MM.1S (cell line): Measurements from ENCODE around the gene SPAG17.

Experiments used
- DNase-seq: peaks from one replicate; pipeline ENCODE4 v3.0.0-alpha.2; 2015
- H2AFZ ChIP-seq: fragments of 300-600 bp; sonication (generic); 2 replicates; pipeline ENCODE4 v1.6.0; 2016; ENCODE audit warnings: antibody characterized with exemption, low read length
- H3F3A ChIP-seq: fragments of 300-600 bp; sonication (generic); 2 replicates; pipeline ENCODE4 v1.6.1; 2016; ENCODE audit warnings: mild to moderate bottlenecking, antibody characterized with exemption, low read length, moderate library complexity, mixed read lengths; ENCODE audit not compliant: insufficient read depth
- H3K27ac ChIP-seq: fragments of 300-600 bp; sonication (generic); 2 replicates; pipeline ENCODE4 v1.5.1; 2016; ENCODE audit warnings: mild to moderate bottlenecking, low read length
- H3K27me3 ChIP-seq: fragments of 300-600 bp; sonication (generic); replicated peaks from 2 replicates; pipeline ENCODE4 v1.6.0; 2016; ENCODE audit warnings: low read length; ENCODE audit not compliant: insufficient read depth
- H3K36me3 ChIP-seq: fragments of 300-600 bp; sonication (generic); replicated peaks from 2 replicates; pipeline ENCODE4 v1.6.1; 2016; ENCODE audit warnings: mild to moderate bottlenecking, low read length, mixed read lengths; ENCODE audit not compliant: insufficient read depth
- H3K4me1 ChIP-seq: fragments of 300-600 bp; sonication (generic); 2 replicates; pipeline ENCODE4 v1.6.1; 2016; ENCODE audit warnings: low read length, mixed read lengths
- H3K4me2 ChIP-seq: fragments of 300-600 bp; sonication (generic); 2 replicates; pipeline ENCODE4 v1.6.0; 2016; ENCODE audit warnings: low read depth, low read length
- H3K4me3 ChIP-seq: fragments of 300-600 bp; sonication (generic); 2 replicates; pipeline ENCODE4 v1.5.1; 2016; ENCODE audit warnings: low read length, mixed read lengths
- H3K79me2 ChIP-seq: fragments of 300-600 bp; sonication (generic); 2 replicates; pipeline ENCODE4 v1.6.1; 2016; ENCODE audit warnings: mixed run types, low read length, mixed read lengths
- H3K9ac ChIP-seq: fragments of 300-600 bp; sonication (generic); 2 replicates; pipeline ENCODE4 v1.6.1; 2016; ENCODE audit warnings: low read length, mixed read lengths
- H3K9me2 ChIP-seq: fragments of 300-600 bp; sonication (generic); replicated peaks from 2 replicates; pipeline ENCODE4 v1.6.1; 2016; ENCODE audit warnings: mild to moderate bottlenecking, low read length, mixed read lengths; ENCODE audit not compliant: insufficient read depth
- H3K9me3 ChIP-seq: fragments of 300-600 bp; sonication (generic); replicated peaks from 2 replicates; pipeline ENCODE4 v1.6.1; 2016; ENCODE audit warnings: mild to moderate bottlenecking, low read length, mixed read lengths; ENCODE audit not compliant: insufficient read depth
- H4K20me1 ChIP-seq: fragments of 300-600 bp; sonication (generic); 2 replicates; pipeline ENCODE4 v1.6.1; 2016; ENCODE audit warnings: mild to moderate bottlenecking, low read length, moderate library complexity, mixed read lengths; ENCODE audit not compliant: insufficient read depth
- EZH2 ChIP-seq: fragments of 300-600 bp; sonication (generic); optimal IDR thresholded peaks from 2 replicates; pipeline ENCODE3; 2017; ENCODE audit warnings: low read depth, mild to moderate bottlenecking, antibody characterized with exemption, low read length, mixed read lengths
- EZH2phosphoT487 ChIP-seq: fragments of 300-600 bp; sonication (generic); IDR thresholded peaks from 2 replicates; pipeline ENCODE4 v1.6.1; 2018; ENCODE audit warnings: antibody characterized with exemption, low read length
- TF ChIP-seq, protein P1 (sequence below): fragments of 300-600 bp; sonication (generic); IDR thresholded peaks from 2 replicates; pipeline ENCODE4 v1.5.1; 2016; ENCODE audit warnings: antibody characterized with exemption, low read length, mixed read lengths

Gene SPAG17

DNA sequence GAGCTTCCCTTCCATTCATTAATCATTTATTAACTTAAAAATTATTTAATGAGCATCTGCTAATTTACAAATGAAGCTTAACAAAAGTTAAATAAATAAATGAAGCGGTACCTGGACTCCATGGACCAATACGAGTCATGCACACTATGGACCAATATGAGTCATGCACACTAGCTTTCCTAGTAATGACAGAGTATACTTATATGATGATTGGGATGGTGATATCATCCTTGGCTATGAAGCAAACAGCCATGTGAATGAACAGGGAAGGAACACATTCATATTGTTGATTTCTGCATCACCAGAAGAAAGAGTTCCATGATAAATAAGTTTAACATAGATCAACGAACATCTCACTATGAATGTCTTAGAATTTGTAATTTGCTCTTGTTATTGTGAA, 109.9 kb downstream of the SPAG17 start:
- H3K9ac ChIP-seq: no peak overlapping the region
- H2AFZ ChIP-seq: no peak overlapping the region
- no peak overlapping the region for H3K4me2 ChIP-seq
- no peaks in the 10 kb centered on the region for H3K9me3 ChIP-seq
- no peaks in the 10 kb centered on the region for H3K4me1 ChIP-seq
- H3K9me2 ChIP-seq: no peaks in the 10 kb centered on the region
- no peak overlapping the region for H3K4me3 ChIP-seq
- no peaks in the 10 kb centered on the region for H3K79me2 ChIP-seq
- no peaks in the 10 kb centered on the region for H3F3A ChIP-seq
- no peak overlapping the region for H3K27ac ChIP-seq
- no peaks in the 10 kb centered on the region for H3K27me3 ChIP-seq
- H3K36me3 ChIP-seq: no peaks in the 10 kb centered on the region
- H4K20me1 ChIP-seq: no peaks in the 10 kb centered on the region
- TF ChIP-seq, protein P1, sequence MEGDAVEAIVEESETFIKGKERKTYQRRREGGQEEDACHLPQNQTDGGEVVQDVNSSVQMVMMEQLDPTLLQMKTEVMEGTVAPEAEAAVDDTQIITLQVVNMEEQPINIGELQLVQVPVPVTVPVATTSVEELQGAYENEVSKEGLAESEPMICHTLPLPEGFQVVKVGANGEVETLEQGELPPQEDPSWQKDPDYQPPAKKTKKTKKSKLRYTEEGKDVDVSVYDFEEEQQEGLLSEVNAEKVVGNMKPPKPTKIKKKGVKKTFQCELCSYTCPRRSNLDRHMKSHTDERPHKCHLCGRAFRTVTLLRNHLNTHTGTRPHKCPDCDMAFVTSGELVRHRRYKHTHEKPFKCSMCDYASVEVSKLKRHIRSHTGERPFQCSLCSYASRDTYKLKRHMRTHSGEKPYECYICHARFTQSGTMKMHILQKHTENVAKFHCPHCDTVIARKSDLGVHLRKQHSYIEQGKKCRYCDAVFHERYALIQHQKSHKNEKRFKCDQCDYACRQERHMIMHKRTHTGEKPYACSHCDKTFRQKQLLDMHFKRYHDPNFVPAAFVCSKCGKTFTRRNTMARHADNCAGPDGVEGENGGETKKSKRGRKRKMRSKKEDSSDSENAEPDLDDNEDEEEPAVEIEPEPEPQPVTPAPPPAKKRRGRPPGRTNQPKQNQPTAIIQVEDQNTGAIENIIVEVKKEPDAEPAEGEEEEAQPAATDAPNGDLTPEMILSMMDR: no peak
- TF ChIP-seq EZH2 (no peak), EZH2phosphoT487 (no peak)
- DNase-seq: no peak

DNA sequence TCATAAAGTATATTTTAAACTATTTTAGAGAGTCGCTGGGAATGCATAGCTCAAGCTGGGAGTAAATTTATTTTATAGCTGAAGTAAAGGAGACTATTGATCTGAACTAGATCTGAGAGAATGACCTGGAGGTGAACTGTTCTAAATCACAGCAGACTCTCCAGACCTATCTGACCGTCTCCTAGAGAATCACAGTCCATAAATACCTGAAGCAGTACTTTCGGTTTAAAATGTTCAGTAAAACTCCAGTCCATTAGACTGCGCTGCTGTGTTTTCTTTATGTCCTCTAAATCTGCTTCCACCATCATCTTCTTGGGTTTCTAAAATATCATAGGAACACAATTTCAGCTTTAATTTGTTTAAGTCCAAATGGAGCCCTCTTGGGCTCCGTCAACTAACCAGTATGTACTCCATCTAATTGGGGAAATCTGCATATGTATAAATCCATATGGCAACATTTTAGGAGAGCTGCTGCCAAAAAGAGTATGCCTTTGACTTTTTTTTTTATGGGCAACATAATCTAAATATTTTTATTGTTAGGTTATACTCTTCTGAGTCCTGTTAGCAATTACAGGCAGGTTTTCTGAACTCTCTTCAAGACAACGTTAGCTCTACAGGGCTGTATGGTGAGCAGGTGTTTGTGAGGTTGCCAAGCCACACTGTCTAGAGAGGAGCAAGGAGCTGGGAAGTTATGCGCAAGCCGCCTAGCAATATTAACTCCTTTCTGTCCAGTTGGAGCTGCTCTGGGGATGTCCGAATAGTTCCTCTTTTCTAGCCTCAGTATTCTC, 111.2 kb downstream of the SPAG17 start:
- DNase-seq: no peak
- H3K4me2 ChIP-seq: no peak overlapping the region
- no peaks in the 10 kb centered on the region for H3K9me2 ChIP-seq
- no peaks in the 10 kb centered on the region for H3F3A ChIP-seq
- no peaks in the 10 kb centered on the region for H3K27me3 ChIP-seq
- H3K4me1 ChIP-seq: no peaks in the 10 kb centered on the region
- TF ChIP-seq EZH2phosphoT487 (no peak), EZH2 (no peak)
- TF ChIP-seq, protein P1: no peak
- H3K4me3 ChIP-seq: no peak overlapping the region
- H3K27ac ChIP-seq: no peak overlapping the region
- H3K79me2 ChIP-seq: no peaks in the 10 kb centered on the region
- H3K36me3 ChIP-seq: no peaks in the 10 kb centered on the region
- H3K9ac ChIP-seq: no peak overlapping the region
- no peaks in the 10 kb centered on the region for H4K20me1 ChIP-seq
- no peaks in the 10 kb centered on the region for H3K9me3 ChIP-seq
- H2AFZ ChIP-seq: no peak overlapping the region

DNA sequence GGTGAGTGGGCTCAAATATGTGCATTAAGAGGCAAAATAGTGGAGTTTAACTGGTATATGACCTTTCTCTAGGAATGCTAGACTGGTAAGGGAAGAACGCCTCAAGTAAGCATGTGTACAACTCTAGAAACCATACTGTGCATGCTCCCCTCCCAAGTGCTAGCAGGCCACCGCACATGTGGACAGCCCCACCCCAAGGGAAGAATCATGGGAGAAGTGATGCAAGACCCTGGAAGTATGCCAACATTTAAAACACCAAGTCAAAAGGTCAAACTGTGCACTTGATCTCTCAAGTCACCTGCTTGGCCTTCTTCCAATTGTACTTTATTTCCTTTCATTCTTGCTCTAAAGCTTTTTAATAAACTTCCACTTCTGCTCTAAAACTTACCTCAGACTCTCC, 135.0 kb downstream of the SPAG17 start:
- no peak overlapping the region for H3K4me2 ChIP-seq
- H3K9me2 ChIP-seq: no peaks in the 10 kb centered on the region
- no peak overlapping the region for H2AFZ ChIP-seq
- no peaks in the 10 kb centered on the region for H3K79me2 ChIP-seq
- TF ChIP-seq, protein P1: no peak
- no peak for TF ChIP-seq EZH2phosphoT487
- TF ChIP-seq EZH2: no peak
- DNase-seq: no peak
- H3K9me3 ChIP-seq: no peaks in the 10 kb centered on the region
- no peaks in the 10 kb centered on the region for H4K20me1 ChIP-seq
- no peaks in the 10 kb centered on the region for H3K27me3 ChIP-seq
- H3K9ac ChIP-seq: no peak overlapping the region
- H3K4me1 ChIP-seq: no peaks in the 10 kb centered on the region
- no peaks in the 10 kb centered on the region for H3F3A ChIP-seq
- H3K4me3 ChIP-seq: no peak overlapping the region
- no peaks in the 10 kb centered on the region for H3K36me3 ChIP-seq
- no peak overlapping the region for H3K27ac ChIP-seq
